Stimulated activated CD8-positive, alpha-beta memory T cell treated with anti-CD3 and anti-CD28 coated beads, Interleukin-7, amount 100 ng/mL, for 4 hours (primary cell): ENCODE measurements around the gene CHMP6.
"Not testable (repeated sequence)": the region's sequence is repeated elsewhere in the genome, so short reads cannot be mapped to it uniquely, and the experiment has no call there.

ENCODE experiments used
- DNase-seq, 2 donors: peaks; one replicate each; pipeline ENCODE4 v3.0.0-alpha.2; 2020; ENCODE audit warnings: low read depth in 2 of 2

CHMP6 gene

GRCh38 chr17:81011951-81012350, 20.3 kb downstream of the CHMP6 start:
- DNase-seq: no peak

- DNase-seq: no peak
These were observed 21.2 kb downstream of the CHMP6 start for GRCh38 chr17:81012574-81013447.

GRCh38 chr17:81013642-81014041, 22.0 kb downstream of the CHMP6 start:
- DNase-seq: no peak

GRCh38 chr17:81015136-81015535, 23.5 kb downstream of the CHMP6 start:
- DNase-seq: no peak

- DNase-seq: no peak
These were observed 24.9 kb downstream of the CHMP6 start for GRCh38 chr17:81016575-81016974.

GRCh38 chr17:81017330-81017729, 25.7 kb downstream of the CHMP6 start:
- not testable (repeated sequence) for DNase-seq

GRCh38 chr17:81018044-81018802, 26.6 kb downstream of the CHMP6 start:
- DNase-seq: no peak

- no peak for DNase-seq
These were observed 28.2 kb downstream of the CHMP6 start for GRCh38 chr17:81019563-81020442.

- DNase-seq: no peak
These were observed 28.8 kb downstream of the CHMP6 start for GRCh38 chr17:81020443-81020766.

GRCh38 chr17:81020767-81021497, 29.3 kb downstream of the CHMP6 start:
- DNase-seq: no peak

- no peak for DNase-seq
These were observed 30.1 kb downstream of the CHMP6 start for GRCh38 chr17:81021531-81022343.

- DNase-seq: no peak
These were observed 30.7 kb downstream of the CHMP6 start for GRCh38 chr17:81022344-81022676.

GRCh38 chr17:81025065-81025740, 33.6 kb downstream of the CHMP6 start:
- DNase-seq: no peak

GRCh38 chr17:81025741-81026129, 34.1 kb downstream of the CHMP6 start:
- DNase-seq: no peak

GRCh38 chr17:81026266-81027036, 34.8 kb downstream of the CHMP6 start:
- DNase-seq: no peak

GRCh38 chr17:81027038-81027437, 35.4 kb downstream of the CHMP6 start:
- no peak for DNase-seq

- peak; percentile 57 to 63 for DNase-seq
These were observed 36.2 kb downstream of the CHMP6 start for GRCh38 chr17:81027591-81028505.

- DNase-seq: no peak
These were observed 36.8 kb downstream of the CHMP6 start for GRCh38 chr17:81028506-81028858.
